Neural progenitor cell (in vitro differentiated cells): ENCODE data around the gene FRMPD2. TPM values are rescaled to one million over a fixed set of nuclear protein-coding genes. Genes with fewer than 3 reads are reported as not detected.

Experiments used
- DNase-seq: peaks from one replicate; pipeline ENCODE4 v3.0.0-alpha.2; 2016; ENCODE audit warnings: low spot score
- H2AFZ ChIP-seq: fragments of 200-600 bp; sonication (generic); replicated peaks from 2 replicates; pipeline ENCODE4 v1.6.1; 2016; ENCODE audit warnings: antibody characterized with exemption
- H3F3A ChIP-seq: fragments of 200-600 bp; sonication (generic); 2 replicates; pipeline ENCODE4 v1.6.1; 2016; ENCODE audit warnings: antibody characterized with exemption, low read depth
- H3K27ac ChIP-seq: fragments of 200-600 bp; sonication (generic); 2 replicates; pipeline ENCODE4 v1.5.1; 2016; ENCODE audit warnings: mild to moderate bottlenecking
- H3K27me3 ChIP-seq: fragments of 200-600 bp; sonication (generic); 2 replicates; pipeline ENCODE4 v1.6.1; 2016; ENCODE audit warnings: mild to moderate bottlenecking, moderate library complexity
- H3K36me3 ChIP-seq: fragments of 200-600 bp; sonication (generic); 2 replicates; pipeline ENCODE4 v1.5.1; 2016
- H3K4me1 ChIP-seq: fragments of 200-600 bp; sonication (generic); 2 replicates; pipeline ENCODE4 v1.6.1; 2016; ENCODE audit warnings: mixed run types
- H3K4me2 ChIP-seq: fragments of 200-600 bp; sonication (generic); 2 replicates; pipeline ENCODE4 v1.6.1; 2016
- H3K4me3 ChIP-seq: fragments of 200-600 bp; sonication (generic); 2 replicates; pipeline ENCODE4 v1.5.1; 2016
- H3K79me2 ChIP-seq: fragments of 200-600 bp; sonication (generic); 2 replicates; pipeline ENCODE4 v1.6.1; 2016; ENCODE audit warnings: low read depth
- H3K9ac ChIP-seq: fragments of 200-600 bp; sonication (generic); 2 replicates; pipeline ENCODE4 v1.6.1; 2016
- H3K9me3 ChIP-seq: fragments of 200-600 bp; sonication (generic); 2 replicates; pipeline ENCODE4 v1.5.1; 2016; ENCODE audit warnings: low read depth
- H4K20me1 ChIP-seq: fragments of 200-600 bp; sonication (generic); 2 replicates; pipeline ENCODE4 v1.6.1; 2016; ENCODE audit warnings: low read depth
- H3K27ac Mint-ChIP-seq: 3 replicates; pipeline ENCODE4 v1.8.0; 2021; ENCODE audit warnings: mixed read lengths
- H3K27me3 Mint-ChIP-seq: 2 replicates; pipeline ENCODE4 v1.8.0; 2022; ENCODE audit warnings: low read depth, mild to moderate bottlenecking, inconsistent platforms, moderate library complexity, mixed read lengths; ENCODE audit not compliant: insufficient read depth
- H3K36me3 Mint-ChIP-seq: 3 replicates; pipeline ENCODE4 v1.8.0; 2021; ENCODE audit warnings: mixed read lengths
- H3K4me1 Mint-ChIP-seq: 3 replicates; pipeline ENCODE4 v1.8.0; 2021; ENCODE audit warnings: mixed read lengths
- H3K4me3 Mint-ChIP-seq: 3 replicates; pipeline ENCODE4 v1.8.0; 2021; ENCODE audit warnings: mild to moderate bottlenecking, moderate library complexity, mixed read lengths
- H3K9me3 Mint-ChIP-seq: 3 replicates; pipeline ENCODE4 v1.8.0; 2020; ENCODE audit warnings: mixed read lengths
- CTCF ChIP-seq: fragments of 200-600 bp; sonication (generic); IDR thresholded peaks from 2 replicates; pipeline ENCODE4 v1.5.1; 2017; ENCODE audit warnings: antibody characterized with exemption, mild to moderate bottlenecking
- EZH2 ChIP-seq: fragments of 200-600 bp; sonication (generic); IDR thresholded peaks from 2 replicates; pipeline ENCODE4 v1.6.1; 2017; ENCODE audit warnings: antibody characterized with exemption, mild to moderate bottlenecking, moderate library complexity
- EZH2phosphoT487 ChIP-seq: fragments of 200-600 bp; sonication (generic); IDR thresholded peaks from 2 replicates; pipeline ENCODE4 v1.6.1; 2017; ENCODE audit warnings: antibody characterized with exemption
- total RNA-seq: library from RNA; depleted of rRNA; stranded (reverse); fragments of >200 nt; gene quantifications from 2 replicates; pipeline ENCODE4 v1.2.3, GENCODE V29; 2015; ENCODE audit warnings: low replicate concordance

FRMPD2 gene
- total RNA-seq, 1 donor from 2014 or later: not detected

GRCh38 chr10:48252354-48252650, 22.2 kb downstream of the FRMPD2 start:
- DNase-seq: no peak
- Histone ChIP-seq H3K79me2 (no peaks in the 10 kb centered on the region), H3F3A (no peaks in the 10 kb centered on the region), H3K36me3 (no peaks in the 10 kb centered on the region), H3K4me2 (peak overlapping the region; percentile 19), H3K27ac (no peak overlapping the region), H3K4me1 (peaks cover 16% of the 10 kb centered on the region), H2AFZ (no peak overlapping the region), H3K27me3 (no peaks in the 10 kb centered on the region), H3K9me3 (no peaks in the 10 kb centered on the region), H4K20me1 (no peaks in the 10 kb centered on the region), H3K9ac (no peak overlapping the region), H3K4me3 (no peak overlapping the region)
- Mint-ChIP-seq H3K4me3 (no peak overlapping the region), H3K36me3 (no peaks in the 10 kb centered on the region), H3K9me3 (no peaks in the 10 kb centered on the region), H3K27ac (peak overlapping the region; percentile 17), H3K4me1 (peaks cover 12% of the 10 kb centered on the region), H3K27me3 (no peaks in the 10 kb centered on the region)
- no peak for TF ChIP-seq CTCF

GRCh38 chr10:48251525-48252353, 22.8 kb downstream of the FRMPD2 start:
- H3K9ac ChIP-seq: no peak overlapping the region
- H3K4me3 ChIP-seq: no peak overlapping the region
- H3K9me3 Mint-ChIP-seq: no peaks in the 10 kb centered on the region
- no peak overlapping the region for H3K27ac Mint-ChIP-seq
- no peak overlapping the region for H3K4me3 Mint-ChIP-seq
- peak overlapping the region; percentile 36 for H2AFZ ChIP-seq
- H3K27ac ChIP-seq: no peak overlapping the region
- no peaks in the 10 kb centered on the region for H3K36me3 Mint-ChIP-seq
- no peaks in the 10 kb centered on the region for H3K27me3 Mint-ChIP-seq
- no peaks in the 10 kb centered on the region for H3K36me3 ChIP-seq
- no peak for DNase-seq
- H3K27me3 ChIP-seq: no peaks in the 10 kb centered on the region
- TF ChIP-seq EZH2: no peak
- TF ChIP-seq EZH2phosphoT487: no peak
- no peak for TF ChIP-seq CTCF
- H3K4me1 ChIP-seq: peaks cover 16% of the 10 kb centered on the region
- no peaks in the 10 kb centered on the region for H3K9me3 ChIP-seq
- H3K79me2 ChIP-seq: no peaks in the 10 kb centered on the region
- no peaks in the 10 kb centered on the region for H4K20me1 ChIP-seq
- H3F3A ChIP-seq: no peaks in the 10 kb centered on the region
- peak overlapping the region; percentile 19 for H3K4me2 ChIP-seq
- H3K4me1 Mint-ChIP-seq: peaks cover 12% of the 10 kb centered on the region

GRCh38 chr10:48251152-48251524, 23.4 kb downstream of the FRMPD2 start:
- Histone ChIP-seq H3K4me3 (no peak overlapping the region), H3K9me3 (no peaks in the 10 kb centered on the region), H3K9ac (no peak overlapping the region), H3K27me3 (no peaks in the 10 kb centered on the region), H3K36me3 (no peaks in the 10 kb centered on the region), H3K27ac (no peak overlapping the region), H3K79me2 (no peaks in the 10 kb centered on the region), H4K20me1 (no peaks in the 10 kb centered on the region), H2AFZ (peak overlapping the region; percentile 36), H3K4me2 (peak overlapping the region; percentile 19), H3F3A (no peaks in the 10 kb centered on the region), H3K4me1 (peaks cover 16% of the 10 kb centered on the region)
- no peak for DNase-seq
- Mint-ChIP-seq H3K9me3 (no peaks in the 10 kb centered on the region), H3K4me1 (peaks cover 12% of the 10 kb centered on the region), H3K36me3 (no peaks in the 10 kb centered on the region), H3K4me3 (no peak overlapping the region), H3K27ac (no peak overlapping the region), H3K27me3 (peaks cover 3% of the 10 kb centered on the region)
- TF ChIP-seq EZH2 (no peak), CTCF (no peak), EZH2phosphoT487 (no peak)
